Type B pancreatic cell (in vitro differentiated cells): ENCODE data around the gene FCHSD2. TPM values are rescaled to one million over a fixed set of nuclear protein-coding genes. Genes with fewer than 3 reads are reported as not detected.

ENCODE experiments used
- DNase-seq: peaks from one replicate; pipeline ENCODE4 v3.0.0; 2021; ENCODE audit warnings: mixed read lengths; ENCODE audit not compliant: unreplicated experiment; ENCODE audit errors: extremely low spot score
- H3K27ac Mint-ChIP-seq: 2 replicates; pipeline ENCODE4 v1.8.0; 2021; ENCODE audit warnings: mild to moderate bottlenecking, mixed read lengths
- H3K27me3 Mint-ChIP-seq: 2 replicates; pipeline ENCODE4 v1.8.0; 2021; ENCODE audit warnings: mixed read lengths
- H3K36me3 Mint-ChIP-seq: 2 replicates; pipeline ENCODE4 v1.8.0; 2021; ENCODE audit warnings: mixed read lengths
- H3K4me1 Mint-ChIP-seq: one replicate; pipeline ENCODE4 v1.8.0; 2021; ENCODE audit warnings: mixed read lengths; ENCODE audit not compliant: unreplicated experiment
- H3K4me3 Mint-ChIP-seq: 2 replicates; pipeline ENCODE4 v1.8.0; 2021; ENCODE audit warnings: mild to moderate bottlenecking, mixed read lengths
- H3K9me3 Mint-ChIP-seq: 2 replicates; pipeline ENCODE4 v1.8.0; 2021; ENCODE audit warnings: mixed read lengths
- total RNA-seq: library from RNA; stranded (reverse); gene quantifications from 2 replicates; pipeline ENCODE4 v1.2.1, GENCODE V29; 2021; ENCODE audit warnings: low replicate concordance
- TF ChIP-seq, protein P1 (sequence below): fragments of 200-600 bp; sonication (generic); conservative IDR thresholded peaks from 2 replicates; pipeline ENCODE4 v1.5.0; 2021; ENCODE audit warnings: antibody characterized with exemption, mild to moderate bottlenecking

Gene FCHSD2
- total RNA-seq, 1 donor from 2014 or later, result 30.8 TPM

DNA sequence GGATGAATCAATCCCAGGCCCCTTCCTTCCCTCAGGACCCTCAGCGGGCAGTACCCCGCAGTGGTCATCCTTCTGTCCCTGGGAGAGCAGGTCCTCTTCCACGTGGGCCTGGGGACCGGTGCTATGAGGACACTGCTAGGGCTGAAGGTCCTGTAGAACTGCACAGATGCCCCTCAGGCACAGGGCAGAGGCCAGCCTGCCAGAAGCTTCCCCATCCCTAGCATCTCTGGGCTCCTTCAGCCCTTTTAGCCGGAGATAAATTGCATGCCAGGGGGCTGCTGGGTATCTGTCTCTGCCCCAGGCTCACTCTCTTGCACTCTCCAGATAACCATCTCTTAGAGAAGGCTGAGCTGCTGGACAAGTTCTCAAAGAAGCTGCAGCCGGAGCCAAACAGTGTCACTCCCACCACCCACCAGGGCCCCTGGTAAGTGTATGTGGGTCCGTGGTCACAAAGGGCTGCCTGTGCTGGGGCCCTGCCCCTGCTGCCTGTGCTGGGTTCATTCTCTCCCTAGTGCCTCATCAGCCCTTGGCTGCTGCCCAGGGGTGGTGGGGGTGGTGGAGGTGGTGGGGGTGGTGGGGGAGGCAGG, 325.6 kb downstream of the FCHSD2 start:
- peaks cover 18% of the 10 kb centered on the region for H3K4me1 Mint-ChIP-seq
- TF ChIP-seq, protein P1, sequence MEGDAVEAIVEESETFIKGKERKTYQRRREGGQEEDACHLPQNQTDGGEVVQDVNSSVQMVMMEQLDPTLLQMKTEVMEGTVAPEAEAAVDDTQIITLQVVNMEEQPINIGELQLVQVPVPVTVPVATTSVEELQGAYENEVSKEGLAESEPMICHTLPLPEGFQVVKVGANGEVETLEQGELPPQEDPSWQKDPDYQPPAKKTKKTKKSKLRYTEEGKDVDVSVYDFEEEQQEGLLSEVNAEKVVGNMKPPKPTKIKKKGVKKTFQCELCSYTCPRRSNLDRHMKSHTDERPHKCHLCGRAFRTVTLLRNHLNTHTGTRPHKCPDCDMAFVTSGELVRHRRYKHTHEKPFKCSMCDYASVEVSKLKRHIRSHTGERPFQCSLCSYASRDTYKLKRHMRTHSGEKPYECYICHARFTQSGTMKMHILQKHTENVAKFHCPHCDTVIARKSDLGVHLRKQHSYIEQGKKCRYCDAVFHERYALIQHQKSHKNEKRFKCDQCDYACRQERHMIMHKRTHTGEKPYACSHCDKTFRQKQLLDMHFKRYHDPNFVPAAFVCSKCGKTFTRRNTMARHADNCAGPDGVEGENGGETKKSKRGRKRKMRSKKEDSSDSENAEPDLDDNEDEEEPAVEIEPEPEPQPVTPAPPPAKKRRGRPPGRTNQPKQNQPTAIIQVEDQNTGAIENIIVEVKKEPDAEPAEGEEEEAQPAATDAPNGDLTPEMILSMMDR, result no peak
- no peaks in the 10 kb centered on the region for H3K27me3 Mint-ChIP-seq
- H3K27ac Mint-ChIP-seq, result no peak overlapping the region
- no peak for DNase-seq
- peaks cover 5% of the 10 kb centered on the region for H3K36me3 Mint-ChIP-seq
- no peaks in the 10 kb centered on the region for H3K9me3 Mint-ChIP-seq
- peak overlapping the region; percentile 31 for H3K4me3 Mint-ChIP-seq

DNA sequence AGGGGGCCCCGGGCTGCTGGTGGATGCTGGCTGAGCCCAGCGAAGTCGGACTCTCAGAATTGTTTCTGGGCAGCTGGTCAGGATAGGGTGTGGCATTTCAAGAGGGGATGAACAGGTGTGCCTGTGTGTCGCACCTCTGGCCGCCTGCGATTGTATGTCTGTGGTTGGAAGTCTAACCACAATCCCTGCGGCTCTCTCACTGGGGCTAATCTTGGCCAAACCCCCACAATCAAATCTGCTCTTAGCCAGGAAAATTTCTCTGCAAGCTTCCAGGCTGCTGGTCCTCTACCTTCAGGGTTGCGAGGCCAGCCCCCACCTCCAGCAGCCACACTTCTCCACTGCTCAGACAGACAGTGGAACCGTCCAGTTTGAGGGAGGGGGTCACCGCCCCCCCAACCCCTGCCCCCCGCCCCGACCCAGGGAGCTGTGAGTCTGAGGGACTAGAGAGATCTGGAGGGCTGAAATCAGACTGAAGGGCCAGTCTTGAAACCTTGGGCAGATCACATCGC, 327.0 kb downstream of the FCHSD2 start:
- no peaks in the 10 kb centered on the region for H3K27me3 Mint-ChIP-seq
- H3K27ac Mint-ChIP-seq, result peak overlapping the region; percentile 95
- no peaks in the 10 kb centered on the region for H3K9me3 Mint-ChIP-seq
- DNase-seq, result no peak
- H3K36me3 Mint-ChIP-seq, result peaks cover 10% of the 10 kb centered on the region
- peak overlapping the region; percentile 97 for H3K4me3 Mint-ChIP-seq
- TF ChIP-seq, protein P1, result no peak
- peaks cover 15% of the 10 kb centered on the region for H3K4me1 Mint-ChIP-seq

DNA sequence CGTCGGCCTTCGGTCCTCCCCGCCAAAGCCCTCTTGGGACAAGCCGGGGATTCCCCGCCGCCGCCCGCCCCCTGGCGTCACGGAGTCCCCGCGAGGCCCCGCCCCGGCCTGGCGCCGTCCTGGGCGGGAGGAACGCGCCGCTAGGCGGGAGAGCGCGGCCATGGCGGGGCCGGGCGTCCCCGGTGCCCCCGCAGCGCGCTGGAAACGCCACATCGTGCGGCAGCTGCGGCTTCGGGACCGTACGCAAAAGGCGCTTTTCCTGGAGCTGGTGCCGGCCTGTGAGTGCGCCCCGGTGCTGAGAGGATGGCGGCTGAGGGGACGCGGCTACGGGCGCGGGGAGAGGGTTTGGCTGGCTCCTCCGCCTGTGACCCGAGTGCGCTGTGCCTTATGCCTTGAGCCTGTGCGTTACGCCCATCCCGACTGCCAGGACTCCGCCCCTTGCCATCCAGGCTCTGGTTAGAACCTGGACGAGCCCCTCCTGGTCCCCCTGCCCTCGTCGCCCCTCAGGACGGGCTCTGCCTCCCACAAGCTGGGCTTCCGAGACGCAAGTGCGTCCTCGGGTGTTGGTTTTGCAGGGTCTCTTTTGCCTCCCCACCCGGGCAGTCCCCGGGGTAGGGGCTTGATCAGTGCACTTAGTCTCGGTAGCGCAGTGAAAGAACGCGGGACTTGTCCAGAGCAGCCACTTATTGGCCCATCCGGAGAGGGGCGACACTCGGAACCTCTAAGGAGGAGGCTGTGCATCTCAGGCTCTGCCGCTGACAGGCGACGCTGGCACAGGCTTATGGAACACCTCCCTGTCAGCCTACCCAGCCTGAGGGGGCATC, 327.6 kb downstream of the FCHSD2 start, which contains the start of gene ATG16L2:
Gene ATG16L2 (plus strand): TSS at position 126 of the 824 bp plus-strand sequence. CDS start 35 bp downstream, at position 161.
- Mint-ChIP-seq H3K9me3 (no peaks in the 10 kb centered on the region), H3K27me3 (no peaks in the 10 kb centered on the region), H3K27ac (peak within 1 kb of the TSS; percentile 95), H3K4me1 (peaks cover 15% of the 10 kb centered on the region), H3K36me3 (peaks cover 10% of the 10 kb centered on the region), H3K4me3 (peak within 1 kb of the TSS; percentile 97)
- DNase-seq, result peak; percentile 92
- TF ChIP-seq, protein P1, result peak; percentile 49

DNA sequence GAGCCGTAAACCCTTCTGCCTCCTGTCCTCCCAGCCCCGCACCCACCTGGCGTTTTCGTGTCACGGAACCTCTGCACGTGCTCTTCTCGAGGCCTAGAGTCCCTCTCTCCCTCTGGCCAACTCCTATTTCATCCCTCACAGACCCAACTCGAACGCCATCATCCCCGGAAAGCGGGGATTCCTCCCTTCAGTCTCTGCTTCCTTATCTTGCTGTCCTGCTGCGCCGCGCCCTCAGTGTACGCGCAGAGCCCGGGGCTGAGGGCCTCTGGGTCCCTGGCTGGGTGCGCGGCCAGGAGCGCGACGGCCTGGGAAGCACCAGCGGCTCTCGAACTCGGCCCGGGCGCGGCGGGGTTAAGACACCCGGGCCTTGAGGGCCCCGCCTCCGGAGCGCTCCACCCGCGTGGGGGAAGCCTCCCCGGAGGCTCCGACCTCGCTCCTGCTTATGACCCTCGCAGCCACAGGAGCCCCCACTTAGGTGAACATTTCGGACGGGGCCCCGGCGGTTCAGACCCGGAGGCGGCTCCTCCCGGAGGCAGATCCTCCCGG, 328.3 kb downstream of the FCHSD2 start:
- H3K4me3 Mint-ChIP-seq, result peak overlapping the region; percentile 92
- H3K9me3 Mint-ChIP-seq, result no peaks in the 10 kb centered on the region
- no peak for DNase-seq
- peak overlapping the region; percentile 92 for H3K27ac Mint-ChIP-seq
- H3K4me1 Mint-ChIP-seq, result peaks cover 15% of the 10 kb centered on the region
- TF ChIP-seq, protein P1, result no peak
- H3K27me3 Mint-ChIP-seq, result no peaks in the 10 kb centered on the region
- peaks cover 5% of the 10 kb centered on the region for H3K36me3 Mint-ChIP-seq

DNA sequence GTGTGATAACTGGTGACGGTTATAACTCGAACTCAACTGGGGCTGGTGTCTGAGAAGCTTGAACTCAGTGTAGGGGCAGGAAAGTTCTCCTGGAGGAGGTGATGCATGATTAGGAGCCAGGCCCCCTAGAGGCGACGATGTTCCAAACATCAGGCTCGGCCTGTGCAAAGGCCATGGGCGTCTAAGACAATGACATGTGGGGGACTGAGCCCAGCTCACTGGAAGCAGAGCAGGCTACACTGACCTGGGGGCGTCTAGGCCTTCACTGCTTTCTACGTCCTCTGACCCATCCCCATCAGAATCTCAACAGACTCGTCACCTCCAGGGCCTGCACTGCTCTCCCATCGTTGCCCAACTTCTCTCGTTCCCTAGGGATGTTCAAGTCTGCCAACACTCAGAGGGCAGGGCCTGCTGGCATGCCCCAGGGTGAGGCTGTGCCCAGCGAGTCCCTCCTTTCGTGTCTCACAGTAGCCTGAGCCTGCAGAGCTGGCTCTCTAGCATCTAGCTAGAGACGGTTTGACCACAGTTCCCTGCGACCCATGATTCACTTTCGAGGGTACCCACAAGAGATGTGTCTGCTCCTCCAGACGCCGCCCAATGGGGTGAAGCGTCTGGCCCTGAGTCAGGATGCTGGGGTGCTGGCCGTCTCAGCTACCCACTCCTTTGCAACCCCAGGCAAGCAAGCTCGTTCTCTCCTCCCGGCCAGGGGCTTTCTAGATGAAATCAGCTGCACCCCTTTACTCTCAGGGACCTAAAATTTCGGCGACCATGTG, 329.0 kb downstream of the FCHSD2 start:
- Mint-ChIP-seq H3K27ac (peak overlapping the region; percentile 92), H3K4me1 (peaks cover 19% of the 10 kb centered on the region), H3K9me3 (no peaks in the 10 kb centered on the region), H3K36me3 (peaks cover 8% of the 10 kb centered on the region), H3K27me3 (no peaks in the 10 kb centered on the region), H3K4me3 (peak overlapping the region; percentile 92)
- no peak for DNase-seq
- TF ChIP-seq, protein P1, result peak; percentile 75
